KOPT-K1 (cell line): Measurements from ENCODE around the gene ADTRP.

Source experiments
- H3K27ac ChIP-seq: fragments of 200-600 bp; sonication (generic); 2 replicates; pipeline ENCODE4 v1.5.1; 2016; ENCODE audit warnings: antibody characterized with exemption, mild to moderate bottlenecking, low read depth, low read length; ENCODE audit not compliant: poor library complexity, severe bottlenecking
- H3K36me3 ChIP-seq: fragments of 200-600 bp; sonication (generic); 2 replicates; pipeline ENCODE4 v1.5.1; 2017; ENCODE audit warnings: antibody characterized with exemption, mild to moderate bottlenecking, low read length, moderate library complexity; ENCODE audit not compliant: insufficient read depth
- H3K9me3 ChIP-seq: fragments of 200-600 bp; sonication (generic); 2 replicates; pipeline ENCODE4 v1.5.1; 2017; ENCODE audit warnings: antibody characterized with exemption, low read length, mild to moderate bottlenecking; ENCODE audit not compliant: insufficient read depth, poor library complexity, severe bottlenecking

ADTRP gene

GRCh38 chr6:11760015-11760473 lies 18.6 kb downstream of the ADTRP start:
- Histone ChIP-seq H3K27ac (no peak overlapping the region), H3K36me3 (no peaks in the 10 kb centered on the region), H3K9me3 (no peaks in the 10 kb centered on the region)

- Histone ChIP-seq H3K27ac (no peak overlapping the region), H3K36me3 (no peaks in the 10 kb centered on the region), H3K9me3 (no peaks in the 10 kb centered on the region)
These were observed 19.7 kb downstream of the ADTRP start for GRCh38 chr6:11758878-11759277.

GRCh38 chr6:11756726-11757125 lies 21.9 kb downstream of the ADTRP start:
- Histone ChIP-seq H3K36me3 (no peaks in the 10 kb centered on the region), H3K9me3 (no peaks in the 10 kb centered on the region), H3K27ac (no peak overlapping the region)

- H3K9me3 ChIP-seq = no peaks in the 10 kb centered on the region
These were observed 22.3 kb downstream of the ADTRP start for GRCh38 chr6:11756292-11756691.

GRCh38 chr6:11755725-11756124 lies 22.9 kb downstream of the ADTRP start:
- Histone ChIP-seq H3K9me3 (no peaks in the 10 kb centered on the region), H3K36me3 (no peaks in the 10 kb centered on the region), H3K27ac (no peak overlapping the region)

More at GRCh38 chr6:11756292-11756691, 22.3 kb downstream of the ADTRP start:
- H3K27ac ChIP-seq = no peak overlapping the region
- no peaks in the 10 kb centered on the region for H3K36me3 ChIP-seq

GRCh38 chr6:11754625-11755271 lies 23.9 kb downstream of the ADTRP start:
- H3K9me3 ChIP-seq = no peaks in the 10 kb centered on the region

GRCh38 chr6:11753798-11754197 lies 24.8 kb downstream of the ADTRP start:
- Histone ChIP-seq H3K9me3 (no peaks in the 10 kb centered on the region), H3K27ac (no peak overlapping the region), H3K36me3 (no peaks in the 10 kb centered on the region)

More at GRCh38 chr6:11754625-11755271, 23.9 kb downstream of the ADTRP start:
- Histone ChIP-seq H3K36me3 (no peaks in the 10 kb centered on the region), H3K27ac (no peak overlapping the region)

GRCh38 chr6:11752360-11752759 lies 26.2 kb downstream of the ADTRP start:
- no peaks in the 10 kb centered on the region for H3K36me3 ChIP-seq
- H3K9me3 ChIP-seq = no peaks in the 10 kb centered on the region
- no peak overlapping the region for H3K27ac ChIP-seq

- H3K36me3 ChIP-seq = no peaks in the 10 kb centered on the region
- H3K27ac ChIP-seq = no peak overlapping the region
- H3K9me3 ChIP-seq = no peaks in the 10 kb centered on the region
These were observed 27.9 kb downstream of the ADTRP start for GRCh38 chr6:11750682-11751081.

- Histone ChIP-seq H3K9me3 (no peaks in the 10 kb centered on the region), H3K36me3 (no peaks in the 10 kb centered on the region), H3K27ac (no peak overlapping the region)
These were observed 29.9 kb downstream of the ADTRP start for GRCh38 chr6:11748591-11749210.

- Histone ChIP-seq H3K9me3 (no peaks in the 10 kb centered on the region), H3K27ac (no peak overlapping the region), H3K36me3 (no peaks in the 10 kb centered on the region)
These were observed 31.6 kb downstream of the ADTRP start for GRCh38 chr6:11747021-11747420.

GRCh38 chr6:11744753-11745152 lies 33.9 kb downstream of the ADTRP start:
- Histone ChIP-seq H3K9me3 (no peaks in the 10 kb centered on the region), H3K27ac (no peak overlapping the region), H3K36me3 (no peaks in the 10 kb centered on the region)

GRCh38 chr6:11744101-11744500 lies 34.5 kb downstream of the ADTRP start:
- Histone ChIP-seq H3K9me3 (no peaks in the 10 kb centered on the region), H3K27ac (no peak overlapping the region), H3K36me3 (no peaks in the 10 kb centered on the region)

GRCh38 chr6:11740875-11741274 lies 37.7 kb downstream of the ADTRP start:
- no peaks in the 10 kb centered on the region for H3K9me3 ChIP-seq
- no peaks in the 10 kb centered on the region for H3K36me3 ChIP-seq
- no peak overlapping the region for H3K27ac ChIP-seq

GRCh38 chr6:11738661-11739375 lies 39.8 kb downstream of the ADTRP start:
- H3K36me3 ChIP-seq = no peaks in the 10 kb centered on the region
- H3K9me3 ChIP-seq = no peaks in the 10 kb centered on the region
- no peak overlapping the region for H3K27ac ChIP-seq
